Calu3 (cell line): ENCODE data around the gene C9. TPM values are rescaled to one million over a fixed set of nuclear protein-coding genes. Genes with fewer than 3 reads are reported as not detected.
"Not testable (repeated sequence)": the region's sequence is repeated elsewhere in the genome, so short reads cannot be mapped to it uniquely, and the experiment has no call there.

ENCODE experiments used
- BruUV-seq: library from RNA; stranded (reverse); fragments of 400-500 nt; replicated peaks from 2 replicates; lab custom pipeline; 2021; lab: Mats Ljungman, UMichigan
- CTCF ChIA-PET: fragments of 300-600 bp; sonication (Branson Sonifier 250); formaldehyde crosslinking; loops from one replicate; lab custom pipeline; 2022; ENCODE audit warnings: antibody characterized with exemption; lab: Charles Lee
- DNase-seq: peaks from one replicate; pipeline ENCODE4 v3.0.0; 2022
- H3K27ac Mint-ChIP-seq: one replicate; pipeline ENCODE4 v1.8.0; 2022; ENCODE audit warnings: mixed read lengths; ENCODE audit not compliant: unreplicated experiment
- H3K27me3 Mint-ChIP-seq: one replicate; pipeline ENCODE4 v1.8.0; 2022; ENCODE audit warnings: mixed read lengths; ENCODE audit not compliant: unreplicated experiment
- H3K36me3 Mint-ChIP-seq: one replicate; pipeline ENCODE4 v1.8.0; 2022; ENCODE audit warnings: mild to moderate bottlenecking, moderate library complexity, mixed read lengths; ENCODE audit not compliant: insufficient read depth, unreplicated experiment
- H3K4me1 Mint-ChIP-seq: one replicate; pipeline ENCODE4 v1.8.0; 2022; ENCODE audit warnings: mild to moderate bottlenecking, low read depth, mixed read lengths; ENCODE audit not compliant: unreplicated experiment
- H3K4me3 Mint-ChIP-seq: one replicate; pipeline ENCODE4 v1.8.0; 2022; ENCODE audit warnings: mild to moderate bottlenecking, low read depth, moderate library complexity, mixed read lengths; ENCODE audit not compliant: unreplicated experiment
- H3K9me3 Mint-ChIP-seq: one replicate; pipeline ENCODE4 v1.8.0; 2022; ENCODE audit warnings: low read depth, mixed read lengths; ENCODE audit not compliant: unreplicated experiment
- intact Hi-C: fragments of 100-400 bp; cut with micrococcal nuclease; formaldehyde crosslinking; loops from one replicate; pipeline ENCODE4 v1.10.0; 2022; ENCODE audit not compliant: unreplicated experiment
- total RNA-seq: library from RNA; stranded (reverse); gene quantifications from 2 replicates; pipeline ENCODE4 v1.2.3, GENCODE V29; 2022
- TF ChIP-seq, protein P1 (sequence below): fragments of 200-600 bp; IDR thresholded peaks from one replicate; pipeline ENCODE4 v1.8.0; 2022; ENCODE audit warnings: antibody characterized with exemption; ENCODE audit not compliant: unreplicated experiment

Gene C9
- total RNA-seq, 1 experiment from 2014 or later, result not detected

DNA sequence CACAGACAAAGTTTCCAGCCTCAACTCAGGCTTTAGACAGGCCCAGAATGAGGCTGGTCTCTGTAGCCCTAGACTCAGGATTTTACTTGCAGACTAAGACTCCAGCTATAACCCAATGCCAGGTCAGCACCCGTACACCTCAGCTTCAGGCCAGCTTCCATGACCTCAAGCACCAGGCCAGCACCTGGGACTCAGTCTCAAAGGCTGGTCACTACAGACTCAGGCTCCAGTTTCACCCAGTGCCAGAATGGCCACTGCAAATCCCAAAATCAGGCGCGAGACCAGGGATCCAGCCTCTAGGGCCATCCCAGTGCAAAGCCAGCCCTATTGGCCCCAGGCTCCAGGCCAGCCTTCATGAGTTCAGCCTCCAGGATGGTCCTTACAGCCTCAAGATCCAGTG lies 44.9 kb downstream of the C9 start:
- Mint-ChIP-seq H3K4me3 (no peak overlapping the region), H3K27me3 (no peaks in the 10 kb centered on the region), H3K27ac (no peak overlapping the region), H3K36me3 (no peaks in the 10 kb centered on the region), H3K4me1 (no peaks in the 10 kb centered on the region), H3K9me3 (no peaks in the 10 kb centered on the region)
- no TSS peak for BruUV-seq
- intact Hi-C loops, result no loop called here
- TF ChIP-seq, protein P1, sequence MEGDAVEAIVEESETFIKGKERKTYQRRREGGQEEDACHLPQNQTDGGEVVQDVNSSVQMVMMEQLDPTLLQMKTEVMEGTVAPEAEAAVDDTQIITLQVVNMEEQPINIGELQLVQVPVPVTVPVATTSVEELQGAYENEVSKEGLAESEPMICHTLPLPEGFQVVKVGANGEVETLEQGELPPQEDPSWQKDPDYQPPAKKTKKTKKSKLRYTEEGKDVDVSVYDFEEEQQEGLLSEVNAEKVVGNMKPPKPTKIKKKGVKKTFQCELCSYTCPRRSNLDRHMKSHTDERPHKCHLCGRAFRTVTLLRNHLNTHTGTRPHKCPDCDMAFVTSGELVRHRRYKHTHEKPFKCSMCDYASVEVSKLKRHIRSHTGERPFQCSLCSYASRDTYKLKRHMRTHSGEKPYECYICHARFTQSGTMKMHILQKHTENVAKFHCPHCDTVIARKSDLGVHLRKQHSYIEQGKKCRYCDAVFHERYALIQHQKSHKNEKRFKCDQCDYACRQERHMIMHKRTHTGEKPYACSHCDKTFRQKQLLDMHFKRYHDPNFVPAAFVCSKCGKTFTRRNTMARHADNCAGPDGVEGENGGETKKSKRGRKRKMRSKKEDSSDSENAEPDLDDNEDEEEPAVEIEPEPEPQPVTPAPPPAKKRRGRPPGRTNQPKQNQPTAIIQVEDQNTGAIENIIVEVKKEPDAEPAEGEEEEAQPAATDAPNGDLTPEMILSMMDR, result no peak
- CTCF ChIA-PET, result no interaction called here
- DNase-seq, result no peak

DNA sequence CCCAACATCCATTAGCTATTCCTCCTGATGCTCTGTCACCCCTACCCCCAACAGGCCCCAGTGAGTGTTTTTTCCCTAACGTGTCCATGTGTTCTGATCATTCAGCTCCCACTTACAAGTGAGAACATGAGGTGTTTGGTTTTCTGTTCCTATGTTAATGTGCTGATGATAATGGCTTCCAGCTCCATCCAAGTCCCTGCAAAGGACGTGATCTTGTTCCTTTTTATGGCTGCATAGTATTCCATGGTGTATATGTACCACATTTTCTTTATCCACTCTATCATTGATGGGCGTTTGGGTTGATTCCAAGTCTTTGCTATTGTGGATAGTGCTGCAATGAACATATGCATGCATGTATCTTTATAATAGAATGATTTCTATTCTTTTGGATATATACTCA lies 47.8 kb downstream of the C9 start:
- BruUV-seq, CTCF ChIA-PET, intact Hi-C loops: not testable (repeated sequence)

DNA sequence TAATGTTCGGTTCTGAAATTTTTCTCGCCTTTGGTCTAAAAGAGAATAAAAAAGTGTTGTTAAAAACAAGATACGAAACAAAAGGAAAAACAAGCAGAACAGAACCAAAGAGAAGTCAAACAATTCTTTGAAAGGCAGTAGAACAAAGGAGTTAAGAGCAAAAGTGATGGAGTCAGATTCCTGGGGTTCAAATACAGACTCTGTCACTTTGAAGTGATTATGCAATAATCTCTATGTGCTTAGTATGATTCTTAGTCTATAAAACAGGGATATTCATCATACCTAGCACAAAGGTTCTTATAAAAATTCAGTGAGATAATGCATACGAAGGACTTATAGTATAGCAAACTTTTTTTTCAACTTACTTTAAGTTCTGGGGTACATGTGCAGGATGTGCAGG lies 48.3 kb downstream of the C9 start:
- no TSS peak for BruUV-seq
- Mint-ChIP-seq H3K27me3 (no peaks in the 10 kb centered on the region), H3K4me3 (no peak overlapping the region), H3K27ac (no peak overlapping the region), H3K9me3 (no peaks in the 10 kb centered on the region), H3K4me1 (no peaks in the 10 kb centered on the region), H3K36me3 (no peaks in the 10 kb centered on the region)
- no peak for DNase-seq
- CTCF ChIA-PET, result no interaction called here
- intact Hi-C loops, result no loop called here
- TF ChIP-seq, protein P1, result no peak

More for the DNA sequence above, 47.8 kb downstream of the C9 start:
- not testable (repeated sequence) for DNase-seq, H3K36me3 Mint-ChIP-seq, H3K27me3 Mint-ChIP-seq, H3K27ac Mint-ChIP-seq, H3K4me3 Mint-ChIP-seq, H3K9me3 Mint-ChIP-seq, H3K4me1 Mint-ChIP-seq

DNA sequence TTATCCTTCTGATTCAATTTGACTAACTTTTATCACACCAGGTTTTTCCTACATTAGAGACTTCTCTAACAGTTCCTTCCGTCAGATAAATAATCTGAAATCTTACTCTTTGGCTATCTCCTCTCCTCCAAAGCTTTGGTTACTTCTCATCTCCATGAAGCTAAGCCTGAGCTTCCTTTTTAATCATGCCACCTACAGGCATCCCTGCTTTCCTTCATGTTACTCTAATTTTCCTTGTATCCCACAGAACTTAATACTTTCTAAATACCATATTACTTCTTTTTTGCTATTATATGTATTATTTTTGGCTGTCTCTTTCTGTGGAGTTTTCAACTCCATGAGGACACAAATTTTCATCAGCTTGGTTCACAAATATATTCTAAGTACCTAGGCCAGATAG lies 49.7 kb downstream of the C9 start:
- H3K27me3 Mint-ChIP-seq, result no peaks in the 10 kb centered on the region
- intact Hi-C loops, result no loop called here

DNA sequence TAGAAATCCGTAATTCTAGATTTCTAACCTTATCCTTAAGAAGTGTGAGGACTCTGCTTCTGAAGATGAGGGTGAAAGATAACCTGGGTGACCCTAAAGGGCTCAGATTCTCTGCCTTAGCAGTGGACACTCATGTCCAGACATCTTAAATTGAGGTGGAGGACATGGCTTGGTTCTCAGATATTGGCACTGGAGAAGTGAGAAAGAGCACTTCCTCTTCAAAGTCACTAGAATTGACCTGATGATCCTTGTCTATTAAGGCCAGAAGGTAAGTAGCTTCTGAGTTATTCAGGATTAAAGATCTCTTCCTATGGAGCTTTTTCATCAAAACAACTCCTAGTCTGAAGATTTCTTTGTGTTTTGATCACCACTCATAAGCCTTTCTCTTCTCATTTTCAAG lies 54.8 kb downstream of the C9 start:
- Mint-ChIP-seq H3K27ac (no peak overlapping the region), H3K36me3 (no peaks in the 10 kb centered on the region)
- intact Hi-C loops, result no loop called here

More for the DNA sequence above, 49.7 kb downstream of the C9 start:
- Mint-ChIP-seq H3K27ac (no peak overlapping the region), H3K9me3 (no peaks in the 10 kb centered on the region), H3K4me1 (no peaks in the 10 kb centered on the region), H3K4me3 (no peak overlapping the region), H3K36me3 (no peaks in the 10 kb centered on the region)
- no peak for DNase-seq
- no TSS peak for BruUV-seq
- CTCF ChIA-PET, result interaction anchor here (1.2 kb wide), 1 partner anchor 97 kb away, joined by 7 read pairs; no protein-coding TSS in a partner anchor
- TF ChIP-seq, protein P1, result no peak

More for the DNA sequence above, 54.8 kb downstream of the C9 start:
- no peak for DNase-seq
- Mint-ChIP-seq H3K27me3 (no peaks in the 10 kb centered on the region), H3K4me3 (no peak overlapping the region), H3K4me1 (no peaks in the 10 kb centered on the region), H3K9me3 (no peaks in the 10 kb centered on the region)
- CTCF ChIA-PET, result no interaction called here
- TF ChIP-seq, protein P1, result no peak
- BruUV-seq, result no TSS peak
